Stimulated activated CD4-positive, alpha-beta T cell treated with anti-CD3 and anti-CD28 coated beads, Interleukin-1b, Interleukin-23, amount 100 ng/mL, for 1 hour (primary cell): Measurements from ENCODE around the gene C19orf12.
"Not testable (repeated sequence)": the region's sequence is repeated elsewhere in the genome, so short reads cannot be mapped to it uniquely, and the experiment has no call there.

Source experiments
- DNase-seq, 2 donors: peaks; one replicate each; pipeline ENCODE4 v3.0.0-alpha.2; 2020; ENCODE audit warnings: low read depth in 2 of 2

The C19orf12 gene

DNA sequence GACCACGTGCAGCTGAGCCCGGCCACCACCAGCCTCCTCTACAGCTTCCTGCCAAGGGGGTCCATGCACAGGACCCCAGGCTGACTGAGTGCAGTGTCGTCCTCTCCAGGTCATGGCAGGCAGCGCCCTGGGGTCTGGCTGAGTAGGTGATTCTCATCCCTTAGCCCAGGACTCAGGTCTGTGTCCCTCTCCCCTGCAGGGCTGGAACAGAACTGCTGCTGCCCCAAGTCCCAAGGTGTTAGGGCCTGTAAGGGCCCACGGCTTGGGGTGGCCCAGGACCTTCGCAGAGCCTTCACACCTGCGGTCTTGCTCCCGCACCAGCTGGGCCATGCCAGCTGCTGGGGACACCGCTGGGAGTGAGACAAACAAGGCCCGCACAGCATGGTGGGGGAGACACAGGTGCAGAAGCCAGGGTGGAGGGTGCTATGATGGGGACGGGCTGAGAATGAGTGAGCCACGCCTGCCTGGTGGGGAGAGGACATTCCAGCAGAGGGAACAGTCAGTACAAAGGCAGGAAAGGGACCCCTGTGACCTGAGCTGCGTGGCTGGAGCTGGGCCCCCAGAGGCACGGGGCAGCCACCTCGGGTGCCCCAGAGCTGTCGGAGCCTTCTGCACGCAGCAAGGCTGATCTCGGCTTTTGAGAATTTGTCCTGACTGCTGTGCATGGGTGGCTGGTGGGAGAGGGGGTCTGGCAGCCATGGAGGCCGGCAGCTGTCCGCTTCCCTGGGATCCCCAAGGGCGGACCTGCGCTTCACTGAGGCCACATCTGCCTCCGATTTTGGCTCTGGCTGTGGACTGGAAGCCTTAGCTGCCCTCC lies 37.9 kb downstream of the C19orf12 start:
- DNase-seq = no peak

DNA sequence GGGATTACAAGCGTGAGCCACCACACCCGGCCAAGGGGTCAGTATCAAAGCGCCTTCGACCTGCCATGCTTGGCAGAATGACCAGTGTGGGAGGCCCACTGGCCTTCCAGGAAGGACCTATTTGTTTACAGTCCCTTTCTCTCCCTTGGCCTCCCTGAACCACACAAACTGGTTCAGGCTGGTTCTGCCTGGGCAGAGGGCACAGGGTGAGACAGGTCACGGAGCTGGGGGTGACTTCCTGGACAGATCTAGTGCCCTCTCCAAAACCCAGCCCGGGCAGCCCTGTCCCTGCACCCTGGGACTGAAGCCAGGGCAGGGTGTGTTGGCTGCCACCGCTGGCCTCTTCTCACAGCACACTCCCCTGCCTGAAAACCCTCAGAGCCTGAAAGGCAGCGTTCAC lies 38.5 kb downstream of the C19orf12 start:
- DNase-seq = no peak

DNA sequence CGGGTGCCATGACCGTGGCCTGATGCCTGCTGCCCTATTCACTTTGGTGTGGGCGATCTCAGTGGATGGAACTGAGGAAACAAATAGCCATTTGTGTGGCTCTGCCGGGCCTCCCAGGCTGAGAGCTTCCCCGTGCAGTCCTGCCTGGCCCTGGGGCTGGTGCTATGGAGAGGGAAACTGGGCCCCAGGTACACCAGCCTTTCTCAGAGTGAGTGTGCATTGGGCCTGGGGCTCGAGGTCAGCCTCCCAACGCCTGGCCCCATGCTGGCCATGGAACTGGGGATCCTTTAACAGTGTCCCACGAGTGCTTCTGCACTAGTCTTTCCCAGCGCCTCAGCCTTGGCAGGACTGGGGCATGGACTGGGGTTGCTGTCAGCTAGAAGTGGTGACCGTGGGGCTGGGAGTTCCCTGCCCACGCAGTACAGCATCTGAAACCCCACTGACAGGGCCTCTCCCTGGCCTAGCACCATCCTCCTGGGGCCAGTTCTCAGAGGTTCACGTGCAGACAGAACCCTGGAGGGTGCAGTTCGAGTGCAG lies 39.3 kb downstream of the C19orf12 start:
- DNase-seq = no peak

DNA sequence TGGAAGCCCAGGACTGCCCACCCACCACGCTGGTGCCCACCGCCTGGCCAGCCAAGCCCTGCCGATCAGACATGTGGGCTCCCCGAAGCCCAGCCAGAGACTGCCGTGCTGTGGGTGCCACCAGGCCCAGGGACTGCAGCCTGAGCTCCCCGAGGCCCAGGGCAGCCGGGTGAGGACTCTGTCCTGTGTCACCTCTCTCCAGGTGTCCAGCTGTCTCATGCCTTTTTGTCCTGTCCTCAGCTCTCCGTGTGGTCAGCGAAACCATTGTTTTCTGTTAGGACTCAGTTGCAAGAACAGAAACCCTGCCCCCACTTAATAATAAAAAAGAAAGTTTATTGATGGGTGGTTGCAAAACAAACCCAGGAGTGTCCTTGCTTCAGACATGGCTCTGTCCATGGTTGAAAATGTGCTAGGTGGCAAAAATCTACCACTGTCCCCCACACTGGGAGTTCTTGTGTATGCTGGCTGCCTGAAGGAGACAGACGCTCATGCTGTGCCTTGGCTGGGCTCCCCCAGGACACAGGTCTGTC lies 39.9 kb downstream of the C19orf12 start:
- DNase-seq = no peak

DNA sequence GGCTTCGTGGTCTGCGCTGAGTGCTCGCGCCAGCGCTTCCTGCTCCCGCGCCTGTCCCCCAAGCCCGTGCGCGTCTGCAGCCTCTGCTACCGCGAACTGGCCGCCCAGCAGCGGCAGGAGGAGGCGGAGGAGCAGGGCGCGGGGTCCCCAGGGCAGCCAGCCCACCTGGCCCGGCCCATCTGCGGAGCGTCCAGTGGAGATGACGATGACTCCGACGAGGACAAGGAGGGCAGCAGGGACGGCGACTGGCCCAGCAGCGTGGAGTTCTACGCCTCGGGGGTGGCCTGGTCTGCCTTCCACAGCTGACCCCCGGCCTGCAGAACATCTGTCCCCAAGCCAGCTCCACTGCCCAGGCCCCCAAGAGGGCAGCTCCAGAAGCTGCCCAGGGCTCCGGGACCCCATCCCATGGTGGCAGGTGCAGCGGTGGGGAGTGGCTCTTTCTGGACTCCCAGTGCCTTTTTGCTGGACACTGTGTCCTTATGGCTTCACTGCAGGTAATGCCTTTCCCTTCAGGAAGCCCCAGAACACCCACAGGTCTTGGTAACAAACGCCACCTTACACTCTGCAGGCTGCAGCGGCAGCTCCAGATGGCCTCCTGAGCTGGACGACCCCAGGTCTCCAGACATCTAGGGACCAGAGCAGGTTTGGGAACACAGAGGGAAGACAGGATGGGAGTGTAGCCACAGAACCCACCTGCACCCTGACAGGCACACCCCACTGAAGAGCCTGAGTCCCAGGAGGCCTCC lies 40.5 kb downstream of the C19orf12 start:
- DNase-seq = no peak

DNA sequence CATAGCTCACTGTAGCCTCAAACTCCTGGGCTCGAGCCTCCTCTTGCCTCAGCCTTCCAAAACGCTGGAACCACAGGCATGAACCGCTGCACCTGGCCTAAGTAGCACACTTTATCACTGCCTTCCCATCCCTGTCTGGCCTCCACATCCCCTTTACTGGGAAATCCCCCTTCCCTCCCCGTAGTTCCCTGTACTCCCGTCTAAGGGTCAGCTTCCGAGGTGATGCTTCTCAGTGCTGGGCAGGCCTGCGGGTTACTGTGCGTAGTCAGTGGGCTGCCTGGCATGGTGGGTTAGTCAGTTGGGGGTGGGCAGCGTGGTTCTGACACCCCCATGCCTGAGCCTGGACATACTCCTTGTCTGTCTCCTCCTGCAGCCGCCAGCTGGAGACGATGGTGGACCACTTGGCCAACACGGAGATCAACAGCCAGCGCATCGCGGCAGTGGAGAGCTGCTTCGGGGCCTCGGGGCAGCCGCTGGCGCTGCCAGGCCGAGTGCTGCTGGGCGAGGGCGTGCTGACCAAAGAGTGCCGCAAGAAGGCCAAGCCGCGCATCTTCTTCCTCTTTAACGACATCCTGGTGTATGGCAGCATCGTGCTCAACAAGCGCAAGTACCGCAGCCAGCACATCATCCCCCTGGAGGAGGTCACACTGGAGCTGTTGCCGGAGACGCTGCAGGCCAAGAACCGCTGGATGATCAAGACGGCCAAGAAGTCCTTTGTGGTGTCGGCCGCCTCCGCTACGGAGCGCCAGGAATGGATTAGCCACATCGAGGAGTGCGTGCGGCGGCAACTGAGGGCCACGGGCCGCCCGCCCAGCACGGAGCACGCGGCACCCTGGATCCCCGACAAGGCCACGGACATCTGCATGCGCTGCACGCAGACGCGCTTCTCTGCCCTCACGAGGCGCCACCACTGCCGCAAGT lies 41.4 kb downstream of the C19orf12 start:
- DNase-seq = no peak

DNA sequence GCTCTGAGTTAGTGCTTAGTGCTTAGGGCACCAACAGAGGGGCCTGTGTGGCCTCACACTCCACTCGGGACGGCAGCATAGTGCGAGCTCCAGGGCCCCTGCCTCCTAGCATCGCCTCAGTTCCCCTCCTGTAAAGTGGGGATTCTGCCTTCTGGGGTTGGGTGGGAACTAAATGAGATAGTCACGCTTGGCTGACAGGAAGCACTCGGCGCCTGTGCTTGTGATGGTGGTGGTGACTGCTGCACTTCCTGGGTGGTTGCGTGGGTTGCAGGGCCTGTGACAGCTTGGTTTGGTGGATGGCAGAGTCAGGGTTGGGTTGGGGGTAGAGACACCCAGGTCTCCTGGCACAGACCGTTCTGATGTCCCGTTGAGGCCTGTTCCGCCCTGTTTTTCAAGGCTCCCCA lies 42.1 kb downstream of the C19orf12 start:
- peak; percentile 65 to 71 for DNase-seq

DNA sequence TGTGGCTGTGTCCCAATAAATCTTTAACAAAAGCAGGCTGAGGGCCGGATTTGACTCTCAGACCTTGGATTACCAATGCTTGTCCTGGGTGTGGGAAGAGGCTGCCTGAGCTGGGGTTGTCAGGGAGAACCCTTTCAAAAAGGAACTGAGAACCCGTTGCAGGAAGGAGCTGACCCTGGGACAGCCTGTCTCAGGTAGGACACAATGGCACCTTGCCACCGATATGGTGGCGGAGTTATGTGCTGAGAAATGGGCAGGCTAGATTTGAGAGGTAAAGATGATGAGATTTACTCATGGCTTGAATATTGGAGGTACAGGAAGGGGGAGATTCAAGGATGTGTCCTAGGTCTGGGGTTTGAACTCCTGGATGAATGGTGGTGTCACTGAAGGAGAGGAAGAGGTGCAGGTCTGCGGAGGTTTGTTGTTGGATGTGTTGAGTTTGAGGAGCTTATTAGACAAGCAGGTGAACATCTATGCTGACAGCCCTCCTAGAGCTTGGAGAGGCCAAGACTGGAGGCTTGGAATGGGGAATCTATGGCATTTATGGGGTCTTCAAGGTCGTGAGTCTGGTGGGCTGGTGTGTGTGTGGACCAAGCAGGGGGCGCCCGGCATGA lies 42.6 kb downstream of the C19orf12 start:
- no peak for DNase-seq

DNA sequence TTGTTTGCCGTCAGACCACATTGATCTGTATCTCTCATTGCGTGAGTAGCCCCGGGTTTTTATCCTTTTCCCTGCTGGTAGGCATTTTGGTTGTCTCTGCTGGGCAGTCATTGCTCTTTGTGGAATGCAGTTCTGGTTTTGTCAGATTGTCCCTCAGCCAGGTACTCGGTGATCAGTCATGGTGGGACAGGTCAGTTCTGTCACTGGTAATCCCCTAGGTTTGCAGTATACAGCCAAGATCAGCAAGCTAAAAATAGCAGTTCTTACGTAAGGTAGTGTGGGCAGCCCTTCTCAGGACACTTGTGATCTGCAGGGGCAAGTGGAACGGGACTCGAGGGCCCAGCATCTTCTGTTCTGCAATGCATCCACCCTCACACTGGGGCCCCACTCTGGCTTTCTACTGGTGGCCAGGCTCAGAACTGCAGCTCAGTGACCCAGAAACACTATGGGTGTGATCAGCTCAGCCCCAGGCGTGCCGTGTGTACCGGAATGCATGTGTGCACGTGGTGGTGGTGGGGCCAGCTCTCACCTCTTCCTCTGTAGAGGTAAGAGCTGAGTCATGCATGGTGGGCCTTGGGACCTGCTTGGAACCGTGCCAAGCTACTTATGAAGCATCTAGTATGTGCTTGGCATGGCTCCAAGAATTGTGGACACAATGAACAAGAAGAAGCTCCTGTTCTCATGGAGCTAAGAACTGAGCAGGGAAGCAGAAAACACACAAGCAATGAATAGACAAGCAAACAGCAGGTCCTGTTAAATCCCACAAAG lies 43.5 kb downstream of the C19orf12 start:
- DNase-seq = peak; percentile 54 to 82

DNA sequence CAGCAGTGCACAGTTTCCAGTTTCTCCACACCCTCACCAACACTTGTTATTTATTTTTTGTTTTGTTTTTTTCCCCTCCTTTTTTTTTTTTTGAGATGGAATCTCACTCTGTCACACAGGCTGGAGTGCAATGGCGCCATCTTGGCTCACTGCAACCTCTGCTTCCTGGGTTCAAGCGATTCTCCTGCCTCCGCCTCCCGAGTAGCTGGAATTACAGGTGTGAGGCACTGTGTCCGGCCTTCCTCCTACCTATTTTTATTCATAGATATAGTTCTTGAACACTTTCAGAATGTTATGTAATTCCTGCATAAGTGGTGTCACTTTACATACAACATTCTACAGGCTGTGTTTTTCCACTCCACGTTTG lies 44.1 kb downstream of the C19orf12 start:
- not testable (repeated sequence) for DNase-seq

DNA sequence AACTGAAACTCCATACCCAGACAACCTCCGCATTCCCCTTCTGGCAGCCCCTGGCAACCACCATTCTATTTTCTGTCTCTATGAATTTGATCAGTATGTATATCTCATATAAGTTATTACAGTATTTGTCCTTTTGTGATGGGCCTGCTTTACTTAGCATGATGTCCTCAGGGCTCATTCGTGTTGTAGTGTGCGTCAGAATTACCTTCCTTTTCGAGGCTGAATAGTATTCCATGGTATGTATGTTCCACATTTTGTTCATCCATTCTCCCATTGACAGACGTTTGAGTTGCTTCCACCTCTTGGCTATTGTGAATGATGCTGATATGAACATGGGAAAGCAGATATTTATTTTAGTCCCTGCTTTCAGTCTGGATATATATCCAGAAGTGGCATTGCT lies 44.8 kb downstream of the C19orf12 start:
- no peak for DNase-seq

DNA sequence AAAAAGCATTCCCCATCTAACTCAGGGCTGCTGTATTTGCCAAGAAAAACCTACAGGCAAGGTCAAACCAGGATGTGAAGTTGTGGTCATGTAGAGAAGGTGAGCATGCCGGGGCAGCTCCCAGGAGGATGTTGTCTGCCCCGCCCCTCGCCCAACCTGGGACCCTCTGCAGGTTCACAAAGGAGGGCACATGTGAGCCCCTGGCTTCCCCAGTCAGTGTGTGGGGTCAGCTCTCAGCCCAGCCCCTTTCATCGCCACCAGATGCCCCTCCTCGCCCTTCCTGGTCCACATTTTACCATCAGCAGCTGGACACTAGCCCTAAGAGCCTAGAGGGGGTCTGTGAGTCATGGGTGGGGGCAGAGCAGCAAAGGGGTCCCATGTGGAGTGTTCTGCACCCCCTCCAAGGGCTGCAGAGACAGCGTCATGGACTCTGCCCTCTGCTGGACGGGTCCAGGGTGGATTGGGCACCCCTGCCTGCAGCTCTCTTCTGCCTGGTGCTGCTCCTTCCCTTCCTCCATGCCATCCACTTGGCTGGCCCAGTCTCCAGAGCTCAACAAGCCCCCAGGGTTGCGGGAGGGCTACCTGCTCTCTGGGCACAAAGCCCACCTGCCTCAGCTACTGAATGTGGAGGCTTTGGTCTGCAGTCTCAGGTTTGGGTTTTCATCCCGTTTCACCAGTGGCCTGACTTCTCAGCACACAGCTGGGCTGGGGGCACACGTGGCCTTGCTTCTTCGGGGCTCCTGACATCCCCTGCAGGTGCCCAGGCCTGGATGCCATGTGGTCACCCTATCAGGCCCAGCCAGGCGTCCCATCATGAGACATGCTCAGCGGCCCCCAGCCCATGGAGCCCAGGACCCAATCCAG lies 46.1 kb downstream of the C19orf12 start:
- no peak for DNase-seq

DNA sequence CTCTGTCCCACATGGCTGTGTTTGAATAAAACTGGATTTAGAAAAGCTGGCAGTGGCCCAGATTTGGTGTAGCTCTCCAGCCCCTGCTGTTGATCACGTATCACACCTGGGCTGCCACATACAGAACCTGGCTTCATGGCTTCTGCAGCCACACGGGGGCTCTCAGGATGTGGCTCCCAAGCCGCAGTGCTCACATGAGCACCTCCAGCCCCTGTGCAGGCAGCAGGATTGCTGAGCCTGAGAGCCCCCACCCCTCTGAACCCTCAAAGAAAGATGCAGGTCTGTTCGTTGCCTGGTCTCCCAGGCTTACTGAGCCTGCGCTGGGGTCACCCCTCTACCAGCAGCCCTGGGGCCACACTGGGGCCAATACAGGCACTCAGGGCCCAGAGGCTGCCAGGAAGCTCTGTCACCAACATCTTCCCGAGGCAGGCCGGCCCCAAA lies 47.1 kb downstream of the C19orf12 start:
- DNase-seq = peak in 1 of 2 donors; percentile 20

DNA sequence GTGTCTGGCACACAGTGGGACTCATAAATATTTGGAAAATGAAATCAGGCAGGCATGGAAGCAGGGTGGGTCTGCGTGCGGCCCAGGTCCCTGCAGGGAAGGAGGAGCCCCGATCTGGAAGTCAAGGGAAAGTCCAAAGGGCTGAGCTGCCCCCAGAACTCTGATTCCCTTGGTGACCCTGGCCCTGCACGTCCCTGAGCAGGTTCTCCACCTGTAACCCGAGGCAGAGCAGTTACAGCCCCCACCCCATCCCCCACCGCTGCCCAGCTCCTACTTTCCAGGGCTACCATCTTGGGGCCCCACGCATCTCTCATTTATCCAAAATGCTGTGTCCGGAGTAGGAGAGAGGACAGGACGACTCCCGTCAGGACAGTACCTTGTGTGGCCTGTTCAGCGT lies 47.7 kb downstream of the C19orf12 start:
- DNase-seq = no peak

DNA sequence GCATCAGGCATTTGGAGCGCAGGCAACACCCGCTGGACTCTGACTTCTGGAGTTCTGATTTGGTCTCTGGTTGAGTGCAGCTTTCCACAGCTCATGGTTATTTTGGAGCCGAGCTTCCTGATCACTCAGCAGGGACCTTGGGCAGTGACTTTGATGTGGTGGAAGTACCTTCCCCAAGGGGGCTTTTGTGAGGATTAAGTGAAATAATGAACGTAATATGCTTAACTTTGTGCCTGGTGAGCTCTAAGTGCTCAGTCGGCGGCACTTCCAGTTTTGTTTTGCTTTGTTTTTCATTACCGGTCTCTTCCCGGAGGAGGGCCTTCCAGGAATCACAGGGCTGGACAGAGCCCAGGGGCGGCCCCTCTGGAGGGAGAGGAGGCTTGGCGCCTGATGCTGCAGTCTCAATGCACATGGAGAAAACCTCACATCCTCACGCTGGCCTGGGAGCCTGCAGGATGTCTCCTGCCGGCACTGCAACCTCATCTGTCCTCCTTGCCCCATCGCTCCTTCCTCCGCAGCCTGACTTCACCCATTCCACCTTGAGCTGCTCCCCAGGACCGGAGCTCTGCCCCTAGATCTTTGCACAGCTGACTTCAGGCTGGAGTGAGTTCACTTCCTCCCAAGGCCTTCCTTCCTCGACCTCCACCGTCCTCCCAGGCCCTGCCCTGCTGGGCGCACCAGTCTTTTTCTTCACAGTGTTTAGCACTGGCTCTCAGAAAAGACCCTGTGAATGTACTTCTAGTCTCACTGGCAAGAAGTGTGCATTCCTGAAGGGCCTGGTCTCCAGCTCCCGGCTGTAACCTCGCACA lies 48.3 kb downstream of the C19orf12 start:
- no peak for DNase-seq

DNA sequence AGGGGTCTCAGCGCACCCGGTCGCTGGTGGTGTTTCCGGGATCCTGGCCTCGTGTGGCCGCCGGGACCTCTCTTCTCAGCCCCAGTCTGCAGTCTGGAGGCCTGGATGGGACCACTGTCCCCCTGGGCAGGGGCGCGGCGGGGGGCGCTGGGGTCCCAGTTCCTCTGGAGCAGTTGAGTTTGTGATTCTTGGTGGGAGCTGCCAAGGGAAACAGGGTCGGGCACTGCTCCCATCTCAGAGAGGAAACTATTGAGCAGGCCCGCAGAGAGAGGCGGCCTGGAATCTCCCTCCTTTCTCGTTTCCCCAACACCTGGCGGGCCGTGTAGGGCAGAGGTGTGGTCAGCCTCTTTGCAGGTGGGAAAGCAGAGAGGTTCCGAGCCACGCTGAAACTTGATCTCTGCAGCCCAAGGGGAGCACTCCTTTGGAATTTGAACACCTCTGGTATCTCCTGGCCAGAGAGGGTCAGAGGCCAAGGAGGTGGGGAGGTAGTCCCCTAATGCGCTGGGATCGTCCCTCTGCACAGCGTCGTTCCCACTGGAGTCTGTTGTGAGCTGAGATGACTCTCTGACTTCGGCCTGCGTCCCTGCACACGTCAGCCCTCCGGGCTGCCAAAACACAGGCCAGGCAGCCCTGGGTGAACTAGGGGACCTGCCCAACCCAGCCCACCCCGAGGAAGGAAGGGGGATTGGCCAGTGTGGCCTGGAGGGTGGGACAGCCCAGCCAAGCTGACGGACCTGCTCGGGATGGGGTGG lies 49.1 kb downstream of the C19orf12 start:
- DNase-seq = no peak

DNA sequence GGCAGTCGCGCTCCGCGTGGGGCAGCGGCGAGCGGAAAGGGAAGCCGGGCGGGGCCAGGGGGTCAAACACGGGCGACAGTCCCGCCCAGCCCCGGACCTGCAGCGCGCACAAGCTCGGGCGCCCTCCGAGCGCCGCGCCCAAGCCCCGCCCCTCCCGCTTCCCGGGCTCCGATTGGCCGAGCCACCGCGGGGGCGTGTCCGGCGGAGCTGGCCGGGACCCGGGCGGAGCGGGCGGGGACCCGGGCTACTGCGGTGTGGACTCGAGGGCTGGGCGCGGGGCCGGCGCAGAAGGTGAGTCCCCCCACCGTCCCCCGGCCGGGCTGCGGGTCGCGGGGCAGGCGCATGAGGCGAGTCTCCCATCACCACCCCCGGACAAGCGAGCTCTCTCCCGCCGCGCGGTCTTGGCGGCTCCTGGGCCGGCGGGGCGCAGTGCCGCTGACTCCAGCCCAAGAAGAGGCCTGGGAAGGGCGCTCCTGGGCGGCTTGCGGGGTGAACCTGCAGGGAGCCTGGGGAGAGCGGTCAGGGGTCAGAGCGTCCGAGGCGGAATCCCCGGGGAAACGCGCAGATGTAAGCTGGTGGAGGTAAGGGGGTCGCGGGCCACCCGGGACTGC lies 49.7 kb downstream of the C19orf12 start, which contains the start of gene PLEKHF1:
TSS of gene PLEKHF1 (plus strand) at position 247 of the 611 bp plus-strand sequence. CDS start 8,379 bp downstream, outside the sequence.
- DNase-seq = peak; percentile 64 to 77
